Measurements from ENCODE around the gene BRICD5.

The BRICD5 gene

DNA sequence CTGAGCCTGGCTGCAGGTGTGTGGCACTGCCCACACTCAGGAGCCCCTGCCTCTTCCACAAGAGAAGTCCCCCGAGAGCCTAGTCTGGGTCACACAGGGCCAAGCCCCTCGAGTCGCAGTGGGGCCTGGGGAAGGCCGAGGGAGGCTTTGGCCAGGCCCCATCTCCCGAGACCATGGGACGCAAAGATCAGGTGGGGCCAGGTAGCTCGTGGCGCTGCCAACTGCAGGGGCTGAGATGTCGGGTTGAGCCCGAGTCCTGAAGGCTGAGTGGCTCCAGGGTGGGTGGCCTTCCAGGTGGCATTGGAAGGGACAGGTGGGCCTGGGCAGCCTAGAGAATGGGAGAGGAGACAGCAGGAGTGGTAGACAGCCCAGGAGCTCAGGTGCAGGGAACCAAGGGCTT is 48.8 kb downstream of the BRICD5 start:
- Histone ChIP-seq H4K8ac (ENCODE audit: low read depth, low read length) (peak overlapping the region; percentile 17), H2AK5ac (ENCODE audit: low read depth, low read length) (peak overlapping the region; percentile 63), H2BK12ac (ENCODE audit: low read length) (peak overlapping the region; percentile 58), H3K9ac (ENCODE audit: low read depth, low read length, poor library complexity) (no peak overlapping the region), H2AFZ (ENCODE audit: low read length) (no peak overlapping the region), H3K23ac (ENCODE audit: low read depth, low read length, poor library complexity) (peak overlapping the region; percentile 3), H3K4ac (ENCODE audit: low read length) (no peak overlapping the region), H2BK5ac (ENCODE audit: low read length) (no peak overlapping the region), H3K4me1 (ENCODE audit: control insufficient read depth in 2 of 2, insufficient read depth in 1 of 2, low read depth in 1 of 2, low read length in 2 of 2) (peaks cover 8 to 38% of the 10 kb centered on the region in 2 donors), H2BK120ac (ENCODE audit: low read depth, low read length) (no peak overlapping the region), H3K36me3 (replicated peaks in 1 of 2; ENCODE audit: control insufficient read depth in 2 of 2, insufficient read depth in 2 of 2, low read length in 2 of 2) (peaks cover 9 to 22% of the 10 kb centered on the region in 2 donors), H3K79me1 (ENCODE audit: low read depth, low read length) (peaks cover 46% of the 10 kb centered on the region), H2BK15ac (ENCODE audit: low read length) (no peak overlapping the region), H4K91ac (ENCODE audit: low read depth, low read length, poor library complexity) (no peak overlapping the region), H3K9me3 (replicated peaks in 1 of 2; ENCODE audit: control insufficient read depth in 2 of 2, insufficient read depth in 1 of 2, low read depth in 1 of 2, low read length in 2 of 2) (no peaks in the 10 kb centered on the region), H3K27ac (replicated peaks; ENCODE audit: low read length) (no peak overlapping the region), H3K4me2 (ENCODE audit: insufficient read depth, low read length, poor library complexity, severe bottlenecking) (no peak overlapping the region), H3K18ac (ENCODE audit: low read length) (no peak overlapping the region), H3K4me3 (ENCODE audit: low read length in 2 of 2) (no peak overlapping the region), H3K27me3 (ENCODE audit: control insufficient read depth in 3 of 3, insufficient read depth in 3 of 3, low read depth in 1 of 3, low read length in 3 of 3) (no peaks in the 10 kb centered on the region), H3K14ac (ENCODE audit: low read length) (no peak overlapping the region)
- no peak for DNase-seq (ENCODE audit: low spot score)
- no CpG with 5 or more reads among the region's 10 CpGs for WGBS, 2 donors (ENCODE audit: extremely low coverage in 2 of 2, insufficient read length in 2 of 2, insufficient replicate concordance in 1 of 2)

DNA sequence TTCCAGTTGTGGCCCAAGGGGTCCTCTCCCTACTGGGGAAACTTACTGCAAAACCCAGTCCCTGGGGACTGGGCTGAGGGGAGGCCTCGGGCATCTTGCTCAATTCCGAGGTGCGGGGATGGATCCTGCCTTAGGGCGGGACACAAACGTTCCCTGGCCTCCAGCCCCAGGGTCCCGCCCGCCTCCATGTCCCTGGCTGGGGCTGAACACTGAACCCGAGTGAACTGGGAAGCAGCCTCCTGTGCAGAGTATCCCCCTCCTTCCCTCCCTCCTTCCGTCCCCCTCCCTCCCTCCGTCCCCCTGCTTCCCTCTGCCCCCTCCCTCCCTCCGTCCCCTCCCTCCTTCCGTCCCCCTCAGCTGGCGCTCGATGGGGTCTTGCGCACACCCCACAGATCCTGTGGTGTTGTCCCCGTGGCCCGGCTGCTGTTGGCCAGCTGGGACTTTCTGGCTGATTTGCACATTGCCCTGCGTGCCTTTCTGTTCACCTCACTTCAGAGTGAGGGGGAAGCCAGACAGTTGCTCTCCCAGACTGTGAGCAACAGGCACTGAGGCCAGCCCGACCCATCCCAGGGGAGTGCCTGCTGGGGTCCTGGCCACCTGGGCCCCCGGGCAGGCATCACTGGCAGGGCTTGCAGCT is 49.6 kb downstream of the BRICD5 start:
- H3K27ac ChIP-seq (replicated peaks; ENCODE audit: low read length): no peak overlapping the region
- H3K4me3 ChIP-seq (ENCODE audit: low read length in 2 of 2): no peak overlapping the region

More for the DNA sequence above, 49.6 kb downstream of the BRICD5 start:
- H3K79me1 ChIP-seq (ENCODE audit: low read depth, low read length): peaks cover 54% of the 10 kb centered on the region
- H3K9me3 ChIP-seq (replicated peaks in 1 of 2; ENCODE audit: control insufficient read depth in 2 of 2, insufficient read depth in 1 of 2, low read depth in 1 of 2, low read length in 2 of 2): no peaks in the 10 kb centered on the region
- H3K27me3 ChIP-seq (ENCODE audit: control insufficient read depth in 3 of 3, insufficient read depth in 3 of 3, low read depth in 1 of 3, low read length in 3 of 3): no peaks in the 10 kb centered on the region
- H3K18ac ChIP-seq (ENCODE audit: low read length): peak overlapping the region; percentile 28
- no peak overlapping the region for H2AFZ ChIP-seq (ENCODE audit: low read length)
- WGBS, 2 donors (ENCODE audit: extremely low coverage in 2 of 2, insufficient read length in 2 of 2, insufficient replicate concordance in 1 of 2): no CpG with 5 or more reads among the region's 20 CpGs
- no peak overlapping the region for H4K8ac ChIP-seq (ENCODE audit: low read depth, low read length)
- H2BK12ac ChIP-seq (ENCODE audit: low read length): no peak overlapping the region
- no peak overlapping the region for H3K23ac ChIP-seq (ENCODE audit: low read depth, low read length, poor library complexity)
- peak overlapping the region; percentile 38 for H3K14ac ChIP-seq (ENCODE audit: low read length)
- no peak overlapping the region for H2AK5ac ChIP-seq (ENCODE audit: low read depth, low read length)
- H3K4me2 ChIP-seq (ENCODE audit: insufficient read depth, low read length, poor library complexity, severe bottlenecking): no peak overlapping the region
- H4K91ac ChIP-seq (ENCODE audit: low read depth, low read length, poor library complexity): no peak overlapping the region
- H3K36me3 ChIP-seq (replicated peaks in 1 of 2; ENCODE audit: control insufficient read depth in 2 of 2, insufficient read depth in 2 of 2, low read length in 2 of 2): peaks cover 6 to 14% of the 10 kb centered on the region in 2 donors
- DNase-seq (ENCODE audit: low spot score): no peak
- H3K4me1 ChIP-seq (ENCODE audit: control insufficient read depth in 2 of 2, insufficient read depth in 1 of 2, low read depth in 1 of 2, low read length in 2 of 2): peaks cover 11 to 44% of the 10 kb centered on the region in 2 donors
- peak overlapping the region; percentile 60 for H3K9ac ChIP-seq (ENCODE audit: low read depth, low read length, poor library complexity)
- peak overlapping the region; percentile 76 for H3K4ac ChIP-seq (ENCODE audit: low read length)
- no peak overlapping the region for H2BK120ac ChIP-seq (ENCODE audit: low read depth, low read length)
- no peak overlapping the region for H2BK5ac ChIP-seq (ENCODE audit: low read length)
- no peak overlapping the region for H2BK15ac ChIP-seq (ENCODE audit: low read length)
